OCI-LY3 (cell line): Measurements from ENCODE around the gene FMN1.

Experiments used
- EZH2phosphoT487 ChIP-seq: fragments of 200-600 bp; shearing (Covaris generic); IDR thresholded peaks from 2 replicates; pipeline ENCODE4 v1.6.1; 2018; ENCODE audit warnings: antibody characterized with exemption, mixed run types, low read depth
- TF ChIP-seq, protein P1 (sequence below): fragments of 200-600, 300-600 bp; sonication (generic); IDR thresholded peaks from 2 replicates; pipeline ENCODE4 v1.5.1; 2014; ENCODE audit warnings: antibody characterized with exemption, low read length, low read depth

DNA sequence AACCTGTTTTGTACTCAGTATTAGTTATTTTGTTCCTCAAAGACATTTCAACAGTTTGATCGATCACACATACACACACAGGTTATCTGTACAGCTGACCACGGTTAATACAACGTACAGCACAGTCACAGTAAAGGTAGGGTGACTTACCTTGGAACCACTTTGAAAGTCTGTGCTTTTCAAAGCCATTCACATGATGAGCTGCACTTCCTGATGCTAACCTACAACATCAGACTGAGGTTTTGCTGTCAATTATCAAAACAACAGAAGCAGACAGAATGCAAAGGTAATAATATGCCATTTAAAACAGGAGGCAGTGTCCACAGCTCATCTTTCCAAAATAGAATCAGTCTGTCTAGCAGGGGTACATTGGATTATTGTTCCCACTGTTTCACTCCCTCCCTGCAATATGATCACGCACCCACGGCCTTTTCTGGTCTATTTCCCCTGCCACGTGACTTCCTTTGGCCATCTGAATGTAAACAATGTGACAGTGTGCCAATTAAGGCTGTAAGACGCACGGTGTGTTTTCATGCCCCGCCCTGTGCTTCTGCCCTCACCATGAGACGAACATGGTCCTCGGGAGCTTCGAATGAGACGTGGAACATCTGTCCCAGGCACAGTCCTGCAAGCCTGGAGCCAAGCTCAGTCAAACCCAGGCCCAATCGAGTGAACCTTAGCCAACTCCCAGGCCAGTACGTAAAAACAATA, 102.4 kb downstream of the FMN1 start:
- TF ChIP-seq, protein P1, sequence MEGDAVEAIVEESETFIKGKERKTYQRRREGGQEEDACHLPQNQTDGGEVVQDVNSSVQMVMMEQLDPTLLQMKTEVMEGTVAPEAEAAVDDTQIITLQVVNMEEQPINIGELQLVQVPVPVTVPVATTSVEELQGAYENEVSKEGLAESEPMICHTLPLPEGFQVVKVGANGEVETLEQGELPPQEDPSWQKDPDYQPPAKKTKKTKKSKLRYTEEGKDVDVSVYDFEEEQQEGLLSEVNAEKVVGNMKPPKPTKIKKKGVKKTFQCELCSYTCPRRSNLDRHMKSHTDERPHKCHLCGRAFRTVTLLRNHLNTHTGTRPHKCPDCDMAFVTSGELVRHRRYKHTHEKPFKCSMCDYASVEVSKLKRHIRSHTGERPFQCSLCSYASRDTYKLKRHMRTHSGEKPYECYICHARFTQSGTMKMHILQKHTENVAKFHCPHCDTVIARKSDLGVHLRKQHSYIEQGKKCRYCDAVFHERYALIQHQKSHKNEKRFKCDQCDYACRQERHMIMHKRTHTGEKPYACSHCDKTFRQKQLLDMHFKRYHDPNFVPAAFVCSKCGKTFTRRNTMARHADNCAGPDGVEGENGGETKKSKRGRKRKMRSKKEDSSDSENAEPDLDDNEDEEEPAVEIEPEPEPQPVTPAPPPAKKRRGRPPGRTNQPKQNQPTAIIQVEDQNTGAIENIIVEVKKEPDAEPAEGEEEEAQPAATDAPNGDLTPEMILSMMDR: no peak
- no peak for TF ChIP-seq EZH2phosphoT487
